HG03469 (cell line): ENCODE data around the gene KCNJ9.

Experiments
- ATAC-seq: cut with Tn5 transposase; IDR thresholded peaks from one replicate; pipeline ENCODE4 v1.9.1; 2021; ENCODE audit warnings: mild to moderate bottlenecking, moderate library complexity, moderate number of reproducible peaks; ENCODE audit not compliant: unreplicated experiment

Gene KCNJ9

DNA sequence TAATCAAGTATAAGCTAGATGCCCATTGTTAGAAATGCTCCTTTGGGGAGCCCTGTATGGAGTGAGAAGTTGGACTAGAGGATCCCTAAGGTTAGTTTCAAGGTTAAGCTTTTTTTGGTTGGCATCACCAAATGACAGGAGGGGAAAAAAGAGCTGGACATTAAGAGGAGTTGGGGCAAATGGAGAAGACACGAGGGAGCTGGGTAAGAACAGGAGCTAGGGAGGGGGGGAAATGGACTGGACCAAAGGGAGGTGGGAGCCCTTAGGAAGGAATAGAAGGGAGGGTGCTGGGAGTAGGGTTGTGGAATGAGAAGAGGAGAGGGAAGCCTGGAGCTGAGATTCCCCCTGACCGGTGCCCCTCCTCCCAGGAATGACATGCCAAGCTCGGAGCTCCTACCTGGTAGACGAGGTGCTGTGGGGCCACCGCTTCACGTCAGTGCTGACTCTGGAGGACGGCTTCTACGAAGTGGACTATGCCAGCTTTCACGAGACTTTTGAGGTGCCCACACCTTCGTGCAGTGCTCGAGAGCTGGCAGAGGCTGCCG is 5.9 kb downstream of the KCNJ9 start:
- no peak for ATAC-seq

DNA sequence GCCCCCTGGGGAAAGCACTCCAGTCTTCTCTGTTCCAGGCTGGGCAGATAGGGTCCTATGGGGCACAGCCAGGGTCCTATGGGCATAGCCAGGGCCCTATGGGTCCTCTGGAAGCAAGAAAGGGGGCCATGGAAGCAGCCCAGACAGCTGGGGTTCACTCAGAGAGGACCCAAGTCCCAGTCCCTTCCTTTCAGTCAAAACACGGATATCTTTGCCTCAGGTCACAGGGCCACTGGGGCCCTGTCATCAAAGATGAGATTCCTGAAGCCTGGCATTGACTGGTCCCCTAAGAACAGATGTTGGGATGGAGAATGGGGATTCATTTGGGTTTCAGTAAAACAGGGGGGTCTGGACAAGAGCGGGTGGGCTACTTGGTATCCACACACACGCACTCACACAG is 8.5 kb downstream of the KCNJ9 start:
- no peak for ATAC-seq

DNA sequence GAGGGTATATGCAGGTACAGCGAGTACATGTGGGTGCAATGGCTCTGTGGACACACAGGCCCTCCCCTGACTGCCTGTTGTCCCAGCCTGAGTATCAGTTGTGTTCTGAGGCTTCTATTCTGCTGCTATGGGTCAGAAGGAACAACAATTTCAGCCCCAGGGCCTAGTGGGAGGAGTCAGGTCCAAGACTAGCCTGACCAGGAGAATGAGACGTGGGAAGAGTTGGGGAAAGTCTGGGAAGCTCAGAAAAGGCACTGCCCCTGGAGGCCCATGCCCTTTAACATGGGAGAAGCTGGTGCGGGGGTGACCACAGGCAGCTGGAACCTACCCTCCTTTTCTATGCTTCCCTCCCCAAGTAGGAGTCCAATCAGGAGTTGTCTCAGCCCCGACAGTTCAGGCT is 9.4 kb downstream of the KCNJ9 start:
- ATAC-seq, result no peak

DNA sequence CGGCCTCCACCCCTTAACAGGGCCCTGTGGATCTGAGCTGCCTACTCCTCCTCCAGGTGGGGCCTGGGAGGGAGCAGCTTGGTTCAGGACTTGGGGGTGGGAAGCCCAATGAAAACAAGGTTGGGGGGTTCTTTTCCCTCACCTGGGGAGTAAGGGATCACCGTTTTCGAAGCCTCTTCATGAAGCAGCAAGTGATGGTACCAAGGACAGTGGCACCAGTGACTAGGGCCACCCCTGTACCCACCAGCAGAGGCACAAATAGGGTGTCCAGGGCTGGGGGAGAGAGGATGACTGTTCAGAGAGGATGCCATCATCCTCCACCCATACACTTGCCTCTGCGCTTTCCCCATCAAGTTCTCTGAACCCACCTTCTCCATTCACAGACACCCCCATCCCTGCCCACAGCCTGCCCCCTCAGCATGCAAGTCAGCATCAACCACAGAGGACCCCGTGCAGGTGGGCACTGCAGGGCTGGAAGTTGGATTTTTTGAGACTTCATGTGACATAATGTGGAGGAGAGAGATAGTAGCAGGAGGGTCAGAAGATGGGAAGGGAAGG is 10.4 kb downstream of the KCNJ9 start:
- no peak for ATAC-seq

DNA sequence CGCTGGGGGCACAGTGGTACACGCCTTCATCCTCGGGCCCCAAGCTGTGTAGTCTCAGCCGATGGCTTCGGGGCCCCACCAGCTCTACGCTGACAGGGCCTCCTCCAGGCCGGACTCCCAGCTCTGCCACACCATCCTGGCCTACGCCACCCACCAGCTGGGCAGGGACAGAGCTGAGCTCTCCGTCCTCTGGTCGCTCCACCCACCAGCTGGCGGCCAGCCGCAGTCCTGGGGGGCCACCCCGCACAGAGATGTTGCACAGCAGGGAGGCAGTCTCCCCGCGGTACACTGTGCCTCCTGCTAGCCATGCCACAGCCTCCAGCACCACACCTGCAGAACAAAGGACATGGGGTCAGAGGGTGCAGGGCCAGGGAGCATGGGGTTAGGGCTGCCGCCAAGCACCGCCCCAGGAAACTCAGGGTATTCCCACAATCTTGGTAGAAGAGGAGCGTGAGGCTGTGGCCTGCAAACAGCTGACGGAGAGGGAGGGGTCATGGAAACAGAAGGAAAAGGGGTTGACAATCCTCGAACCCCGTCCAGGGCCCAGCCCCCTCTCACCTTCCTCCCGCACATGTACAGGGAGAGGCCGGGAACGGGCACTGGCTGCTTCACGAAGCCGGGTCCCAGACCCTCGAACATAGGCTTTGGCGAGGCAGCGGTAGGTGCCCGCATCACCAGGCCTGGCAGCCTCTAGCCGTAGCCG is 11.2 kb downstream of the KCNJ9 start:
- no peak for ATAC-seq

GRCh38 chr1:160093069-160093395 is 11.7 kb downstream of the KCNJ9 start:
- no peak for ATAC-seq

- no peak for ATAC-seq
Measured at GRCh38 chr1:160093624-160094290, 12.4 kb downstream of the KCNJ9 start.

DNA sequence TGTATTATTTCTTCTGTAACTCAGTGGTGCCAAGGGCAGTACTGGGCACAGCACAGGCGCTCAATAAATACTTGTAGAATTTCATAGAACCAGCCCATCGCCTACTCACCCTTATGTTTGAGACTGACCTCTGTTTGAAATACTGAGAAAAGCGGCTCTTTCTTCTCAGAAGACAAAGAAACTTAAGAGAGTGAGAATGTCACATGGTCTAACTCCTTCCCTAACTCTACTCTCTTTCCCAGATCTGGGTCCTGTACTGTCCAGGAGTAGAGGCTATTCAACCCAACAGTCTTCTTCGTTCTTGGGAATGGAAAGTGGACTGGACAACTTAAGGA is 12.9 kb downstream of the KCNJ9 start:
- no peak for ATAC-seq

GRCh38 chr1:160094806-160095205 is 13.5 kb downstream of the KCNJ9 start:
- no peak for ATAC-seq

DNA sequence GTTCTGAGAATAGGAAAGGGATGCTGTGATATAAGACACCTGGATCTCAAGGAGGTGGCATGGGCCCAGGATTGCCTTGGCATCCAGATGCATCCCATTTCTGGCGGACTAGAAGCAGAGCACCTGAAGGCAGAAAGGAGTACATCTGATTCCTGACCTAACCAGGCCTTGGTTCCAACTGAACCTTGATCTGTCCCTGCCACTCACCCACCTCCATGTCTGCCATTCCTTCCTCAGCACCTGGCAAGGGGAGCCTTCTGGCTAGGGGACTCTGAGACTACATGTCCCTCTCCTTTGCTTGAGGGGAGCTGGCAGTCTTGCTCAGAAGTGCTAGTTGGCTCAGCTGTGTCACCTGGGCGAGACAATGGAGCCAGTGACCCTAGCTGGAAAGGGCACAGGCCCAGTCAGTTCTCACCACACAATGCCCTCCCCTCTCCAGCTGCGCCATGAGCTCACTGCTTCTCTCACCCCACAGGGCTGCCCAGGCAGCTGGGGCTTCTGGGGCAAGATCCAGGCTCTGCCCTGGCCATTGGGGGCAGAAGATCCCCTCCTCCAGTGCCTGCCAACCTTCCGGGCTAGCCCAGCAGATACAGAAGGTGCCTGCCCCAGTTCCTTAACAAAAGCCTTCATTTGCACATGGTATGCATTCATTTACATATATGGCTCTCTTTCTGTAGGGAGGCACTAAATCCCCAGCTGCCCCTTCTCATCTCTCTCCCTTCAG is 14.2 kb downstream of the KCNJ9 start:
- no peak for ATAC-seq

- no peak for ATAC-seq
Measured at GRCh38 chr1:160096274-160097116, 15.2 kb downstream of the KCNJ9 start.

DNA sequence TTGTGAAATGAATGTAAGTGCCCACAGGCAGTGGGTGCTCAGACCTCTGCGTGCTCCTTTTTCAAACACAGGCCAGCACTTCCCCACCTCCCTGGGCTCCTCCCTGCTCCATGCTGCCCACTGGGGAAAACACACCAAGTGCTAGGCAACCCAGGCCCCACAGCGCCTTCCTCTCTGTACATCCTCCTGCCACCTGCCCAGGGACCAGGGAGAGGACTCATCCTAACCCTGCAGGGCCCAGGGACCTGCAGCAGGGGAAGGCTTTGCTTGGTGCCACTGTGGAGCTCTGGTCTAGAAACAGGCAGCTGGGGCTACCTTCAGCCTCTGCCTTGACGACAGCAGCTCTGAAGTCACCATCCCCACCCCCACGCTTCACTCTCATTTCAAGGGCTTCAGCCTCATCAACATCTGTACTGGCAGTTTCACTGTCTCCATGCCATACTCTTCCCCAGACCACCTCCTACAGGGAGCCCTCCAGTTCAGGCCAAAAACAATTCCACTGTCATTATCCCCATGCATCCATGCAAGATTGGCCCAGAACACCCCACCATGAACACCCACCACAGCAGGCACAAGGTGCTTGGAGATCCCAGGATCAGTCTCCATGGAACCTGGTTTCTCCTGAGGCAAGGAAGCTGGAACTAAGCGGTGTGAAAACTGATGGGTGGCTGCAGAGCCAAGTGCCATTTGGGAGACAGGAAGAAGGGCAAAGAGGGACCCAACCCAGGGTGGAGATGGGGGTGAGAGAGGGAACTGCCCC is 16.0 kb downstream of the KCNJ9 start:
- ATAC-seq, result no peak

GRCh38 chr1:160097911-160098851 is 16.8 kb downstream of the KCNJ9 start, which contains the start of gene IGSF8:
Gene IGSF8 (minus strand): TSS chr1:160098619. CDS start chr1:160098472, 147 bp downstream.
- ATAC-seq, result no peak

DNA sequence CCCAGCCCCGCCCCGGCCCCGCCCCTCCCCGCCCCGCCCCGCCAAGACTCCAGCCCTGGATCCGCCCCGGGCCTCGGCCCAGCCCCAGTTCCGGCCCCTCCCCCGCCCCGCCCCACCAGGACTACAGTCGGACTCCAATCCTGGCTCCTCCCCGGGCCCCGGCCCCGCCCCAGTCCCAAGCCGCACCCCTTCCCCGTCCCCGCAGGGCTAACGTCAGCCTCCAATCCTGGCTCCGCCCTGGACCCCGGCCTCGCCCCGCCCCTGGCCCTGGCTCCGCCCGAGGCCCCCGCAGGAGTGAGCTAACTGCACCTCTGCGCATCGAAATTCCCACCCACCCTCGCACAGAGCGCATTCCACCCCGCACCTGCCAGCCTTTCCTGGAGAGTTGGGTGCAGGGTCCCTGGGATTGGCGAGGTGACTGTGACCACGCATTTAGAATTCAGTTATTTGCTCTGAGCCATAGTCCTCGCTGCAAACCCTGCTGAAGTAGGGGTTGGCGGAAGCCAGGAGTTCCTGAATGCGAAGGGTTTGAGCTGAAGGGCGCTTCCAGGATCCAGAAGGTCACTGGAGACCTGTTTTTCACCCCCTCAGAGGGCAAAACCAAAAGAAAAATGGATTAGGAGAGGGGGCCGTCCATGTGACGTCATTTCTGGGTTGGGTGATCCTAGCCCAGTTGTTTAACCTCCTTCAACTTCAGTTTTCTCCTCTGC is 17.7 kb downstream of the KCNJ9 start:
- peak; percentile 77 for ATAC-seq

DNA sequence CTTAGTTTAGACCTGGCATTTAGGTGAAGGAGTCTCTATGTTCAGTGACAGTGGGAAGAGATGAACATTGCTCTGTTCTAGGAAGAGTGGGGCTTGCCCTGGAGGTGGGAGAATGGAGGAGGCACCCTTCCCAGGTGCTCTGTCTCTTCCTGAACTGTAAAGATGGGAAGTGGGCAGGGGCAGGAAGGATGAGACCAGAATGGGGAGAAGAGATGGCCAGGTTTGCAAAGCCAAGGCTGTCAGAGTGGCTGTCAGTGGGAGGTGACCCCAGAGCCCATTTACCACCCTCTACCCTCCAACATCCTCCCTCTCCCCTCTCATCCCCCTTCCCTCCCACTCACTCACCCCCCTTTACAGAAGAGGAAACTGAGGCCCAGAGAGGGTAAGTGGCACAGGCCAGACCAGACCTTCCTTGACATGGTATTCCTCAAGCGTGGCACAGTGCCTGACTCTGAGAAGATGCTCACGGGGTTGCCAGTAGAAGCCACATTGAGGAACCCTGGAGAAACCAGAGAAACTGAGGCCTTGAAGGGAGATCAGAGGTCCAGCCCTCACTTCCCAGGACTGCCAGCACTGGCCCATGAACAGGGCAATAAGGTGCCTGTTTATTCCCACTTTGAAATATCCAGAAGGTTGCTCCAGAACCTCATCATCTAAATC is 18.5 kb downstream of the KCNJ9 start:
- ATAC-seq, result no peak

DNA sequence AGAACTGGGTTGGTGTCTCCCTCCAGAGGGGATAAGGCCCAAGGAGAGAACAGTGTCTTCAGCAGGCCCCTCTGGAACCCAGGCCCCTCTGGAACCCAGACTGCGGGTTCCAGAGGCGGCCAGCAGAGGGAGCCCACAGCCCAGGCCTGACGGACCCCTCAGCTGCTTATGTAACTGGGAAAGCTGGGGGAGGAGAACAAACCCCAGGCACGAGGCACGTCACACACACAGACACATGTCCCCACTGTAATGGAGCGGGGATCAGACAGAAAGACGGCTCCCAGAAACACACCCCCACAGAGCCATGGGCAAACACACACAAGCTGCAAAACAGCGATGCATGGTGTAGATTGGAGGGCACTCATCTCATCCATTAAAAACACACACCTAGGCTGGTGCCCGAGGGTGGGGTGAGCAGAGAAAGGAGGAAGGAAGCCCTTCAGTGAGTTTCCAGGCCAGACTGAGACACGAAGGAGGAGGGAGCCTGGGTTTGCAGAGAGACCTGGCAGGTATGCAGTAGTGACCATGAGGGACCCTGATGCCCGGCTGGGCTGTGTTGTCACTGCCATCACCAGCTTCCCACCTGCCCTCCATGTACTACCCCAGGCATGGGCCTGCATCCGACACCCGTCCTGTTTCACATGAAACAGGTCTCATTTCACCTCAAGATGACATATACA is 19.8 kb downstream of the KCNJ9 start:
- ATAC-seq, result no peak
